GM19238 (cell line): ENCODE measurements around the gene ALDH1A1.

Source experiments
- DNase-seq: peaks from one replicate; pipeline ENCODE4 v3.0.0; 2011; ENCODE audit warnings: low spot score; ENCODE audit not compliant: insufficient read length

ALDH1A1 gene

GRCh38 chr9:72919246-72919945, 33.5 kb downstream of the ALDH1A1 start:
- no peak for DNase-seq

DNA sequence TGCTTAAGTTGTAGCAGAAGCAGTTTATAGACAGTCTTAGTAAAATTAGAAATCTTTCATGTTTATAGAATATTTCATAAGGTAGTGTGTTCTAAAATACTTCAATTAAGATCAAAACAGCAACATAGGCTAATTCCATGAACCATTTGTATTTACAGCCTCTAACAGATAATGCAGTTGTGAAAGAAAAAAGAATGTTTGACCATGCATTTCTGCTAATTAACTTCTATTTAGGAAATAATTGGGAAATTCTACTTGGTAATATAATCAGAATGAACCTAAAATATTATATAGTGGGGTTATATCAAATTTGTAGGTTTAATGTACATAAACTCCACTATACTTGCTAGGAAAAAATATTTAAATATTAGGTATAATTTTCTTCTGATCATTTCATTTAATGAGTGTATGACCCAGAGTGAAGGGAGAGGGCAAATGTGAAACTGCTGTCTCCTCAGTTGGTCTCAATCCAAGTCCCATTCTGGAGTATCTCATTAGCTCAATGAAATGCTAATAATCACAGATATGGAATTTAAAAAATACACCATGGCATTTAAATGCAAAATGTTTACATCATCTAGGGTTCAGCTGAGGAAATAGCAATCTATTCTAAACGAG, 34.9 kb downstream of the ALDH1A1 start:
- DNase-seq = no peak

DNA sequence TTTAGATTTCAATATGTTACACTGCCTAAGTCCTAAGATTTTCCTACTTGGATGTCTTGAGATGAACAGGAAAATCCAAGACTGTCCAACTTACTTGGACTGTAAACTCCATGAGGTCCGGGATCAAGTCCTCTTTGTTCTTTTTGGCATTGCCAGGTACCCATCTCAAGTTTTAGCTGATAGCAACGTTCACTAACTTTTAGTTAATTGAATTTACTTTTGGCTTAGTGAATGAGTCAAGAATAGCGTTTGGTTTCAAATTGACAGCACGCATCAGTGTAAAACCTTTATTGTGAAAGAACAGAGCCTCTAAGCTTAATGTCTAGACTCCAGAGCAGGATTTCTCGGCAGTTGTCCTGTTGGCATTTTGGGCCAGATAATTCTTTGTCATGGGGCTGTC, 37.2 kb downstream of the ALDH1A1 start:
- DNase-seq = no peak

GRCh38 chr9:72914750-72915149, 38.1 kb downstream of the ALDH1A1 start:
- no peak for DNase-seq

- no peak for DNase-seq
Observed at GRCh38 chr9:72913382-72914009, 39.4 kb downstream of the ALDH1A1 start.

- no peak for DNase-seq
Observed at GRCh38 chr9:72912476-72913381, 40.1 kb downstream of the ALDH1A1 start.

DNA sequence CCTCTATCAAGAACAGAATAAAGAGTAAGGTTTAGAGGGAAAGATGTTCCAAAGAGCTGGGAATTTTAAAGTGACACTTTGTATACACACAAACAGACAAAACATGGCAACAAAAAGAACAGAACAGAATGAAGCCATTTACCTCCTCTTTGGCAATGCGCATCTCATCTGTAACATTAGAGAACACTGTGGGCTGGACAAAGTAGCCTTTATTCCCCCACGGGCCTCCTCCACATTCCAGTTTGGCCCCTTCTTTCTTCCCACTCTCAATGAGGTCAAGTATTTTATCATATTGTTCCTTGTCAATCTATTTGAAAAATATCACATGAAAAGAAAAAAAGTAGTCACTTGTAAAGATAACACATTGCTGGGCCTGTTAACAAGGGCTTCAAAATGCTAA, 41.0 kb downstream of the ALDH1A1 start:
- no peak for DNase-seq

DNA sequence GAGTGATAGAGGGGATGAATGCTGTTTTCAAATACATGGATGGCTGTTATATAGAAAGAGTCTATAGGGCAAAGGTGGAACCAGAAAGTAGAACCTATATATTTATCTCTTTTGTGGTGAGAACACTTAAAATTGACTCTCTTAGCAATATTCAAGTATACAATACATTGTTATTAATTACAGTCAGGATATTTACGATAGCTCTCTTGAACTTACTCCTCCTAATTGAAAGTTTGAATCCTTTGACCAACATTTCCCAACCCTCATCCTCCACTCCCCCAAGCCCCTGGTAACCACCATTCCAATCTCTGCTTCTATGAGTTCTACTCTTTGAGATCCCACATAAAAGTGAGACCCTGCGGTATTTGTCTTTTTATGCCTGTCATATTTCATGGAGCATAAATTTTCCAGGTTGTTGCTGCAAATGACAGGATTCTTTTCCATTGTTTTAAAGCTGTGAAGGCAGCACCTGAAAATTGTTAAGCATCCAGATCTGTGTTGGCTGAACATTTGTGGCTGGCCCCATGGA, 41.5 kb downstream of the ALDH1A1 start:
- DNase-seq = no peak

DNA sequence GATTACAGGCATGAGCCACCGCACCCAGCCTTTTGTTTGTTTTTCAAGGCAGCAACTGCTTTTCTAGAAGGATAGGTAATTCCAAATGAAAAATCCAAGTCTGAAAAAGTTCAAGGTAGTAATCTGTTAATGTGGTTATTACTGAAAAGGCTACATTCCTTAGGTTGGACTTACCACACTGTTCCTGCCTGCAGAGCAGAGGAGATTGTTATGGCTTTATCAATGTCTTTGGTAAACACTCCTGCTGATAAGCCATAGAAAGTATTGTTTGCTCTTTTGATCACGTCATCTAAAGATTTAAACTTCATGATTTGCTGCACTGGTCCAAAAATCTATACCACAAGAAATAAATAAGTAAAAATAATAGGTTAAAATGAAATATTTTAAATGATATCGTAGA, 43.4 kb downstream of the ALDH1A1 start:
- DNase-seq = no peak

DNA sequence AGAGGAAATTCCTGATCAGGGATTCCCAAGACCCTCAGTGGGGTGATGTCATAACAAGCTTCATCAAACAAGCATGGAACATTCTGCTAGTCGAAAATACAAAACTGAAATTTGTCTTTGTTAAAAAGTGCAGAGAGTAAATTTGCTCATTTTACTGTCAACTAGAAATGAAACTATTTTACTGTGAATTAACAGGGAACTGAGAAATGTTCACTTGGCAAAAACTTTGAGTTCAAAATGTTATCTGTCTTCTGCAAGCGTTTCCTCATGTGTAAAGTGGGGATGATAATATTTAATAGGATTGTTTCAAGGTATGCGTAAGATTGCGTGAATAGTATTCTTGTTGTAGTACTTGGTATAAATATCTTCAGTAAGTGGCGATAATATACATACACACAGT, 45.4 kb downstream of the ALDH1A1 start:
- DNase-seq = no peak

DNA sequence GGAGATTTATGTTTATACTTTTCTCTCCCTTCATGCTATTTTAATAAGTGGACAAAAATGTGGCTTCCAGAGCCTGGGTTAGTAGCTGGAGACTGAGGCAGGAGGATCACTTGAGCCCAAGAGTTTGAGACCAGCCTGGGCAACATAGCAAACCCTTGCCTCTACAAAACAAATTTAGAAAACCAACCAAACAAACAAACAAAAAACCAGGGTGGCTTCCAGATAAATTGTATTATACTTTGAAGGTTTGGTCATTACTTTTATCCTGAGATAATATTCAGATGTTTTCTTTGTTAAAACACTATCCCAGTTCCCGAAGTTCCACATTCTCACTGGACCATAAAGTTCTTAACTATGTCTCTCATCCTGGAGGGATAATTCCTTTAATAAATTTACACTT, 46.0 kb downstream of the ALDH1A1 start:
- no peak for DNase-seq

- no peak for DNase-seq
Observed at GRCh38 chr9:72905514-72906480, 47.1 kb downstream of the ALDH1A1 start.

- DNase-seq = no peak
Observed at GRCh38 chr9:72904267-72905093, 48.4 kb downstream of the ALDH1A1 start.

DNA sequence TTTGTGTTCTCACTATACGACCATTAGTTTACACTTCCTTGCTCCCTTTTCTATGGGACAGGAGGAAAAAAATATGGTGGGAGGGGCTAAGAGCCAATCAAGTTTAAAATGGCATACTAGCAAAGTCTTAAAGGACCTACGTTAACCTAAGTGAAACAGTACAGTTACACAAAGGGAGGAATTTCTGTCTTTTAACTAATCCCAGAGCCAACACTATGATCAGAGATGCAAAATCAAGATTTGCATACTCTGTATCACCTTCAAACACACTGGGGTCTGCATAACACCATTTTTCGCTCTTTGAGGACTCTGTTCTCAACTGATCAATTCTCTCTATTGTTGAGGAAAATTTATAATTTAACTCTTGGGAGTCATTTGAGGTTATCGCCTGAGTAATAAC, 49.8 kb downstream of the ALDH1A1 start:
- DNase-seq = no peak

DNA sequence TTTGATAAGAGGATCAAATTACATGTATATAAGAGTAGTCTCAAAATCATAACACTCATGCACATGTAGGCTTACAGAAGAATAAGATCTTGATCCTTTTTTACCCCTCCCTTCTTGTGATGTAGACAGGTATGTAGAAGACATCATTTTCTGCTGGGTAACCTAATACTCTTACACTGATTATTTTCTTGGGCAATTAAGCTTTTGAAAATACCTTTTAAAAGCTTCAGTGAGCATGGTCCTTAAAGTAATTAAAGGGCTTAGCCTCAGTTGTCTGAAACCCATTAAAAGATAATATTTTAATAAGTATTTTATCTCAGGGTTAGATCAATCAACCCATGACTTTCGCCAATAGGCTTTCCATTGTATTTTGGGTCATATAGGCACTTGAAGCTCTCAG, 50.6 kb downstream of the ALDH1A1 start:
- DNase-seq = no peak

GRCh38 chr9:72899734-72900477, 52.9 kb downstream of the ALDH1A1 start:
- DNase-seq = no peak

DNA sequence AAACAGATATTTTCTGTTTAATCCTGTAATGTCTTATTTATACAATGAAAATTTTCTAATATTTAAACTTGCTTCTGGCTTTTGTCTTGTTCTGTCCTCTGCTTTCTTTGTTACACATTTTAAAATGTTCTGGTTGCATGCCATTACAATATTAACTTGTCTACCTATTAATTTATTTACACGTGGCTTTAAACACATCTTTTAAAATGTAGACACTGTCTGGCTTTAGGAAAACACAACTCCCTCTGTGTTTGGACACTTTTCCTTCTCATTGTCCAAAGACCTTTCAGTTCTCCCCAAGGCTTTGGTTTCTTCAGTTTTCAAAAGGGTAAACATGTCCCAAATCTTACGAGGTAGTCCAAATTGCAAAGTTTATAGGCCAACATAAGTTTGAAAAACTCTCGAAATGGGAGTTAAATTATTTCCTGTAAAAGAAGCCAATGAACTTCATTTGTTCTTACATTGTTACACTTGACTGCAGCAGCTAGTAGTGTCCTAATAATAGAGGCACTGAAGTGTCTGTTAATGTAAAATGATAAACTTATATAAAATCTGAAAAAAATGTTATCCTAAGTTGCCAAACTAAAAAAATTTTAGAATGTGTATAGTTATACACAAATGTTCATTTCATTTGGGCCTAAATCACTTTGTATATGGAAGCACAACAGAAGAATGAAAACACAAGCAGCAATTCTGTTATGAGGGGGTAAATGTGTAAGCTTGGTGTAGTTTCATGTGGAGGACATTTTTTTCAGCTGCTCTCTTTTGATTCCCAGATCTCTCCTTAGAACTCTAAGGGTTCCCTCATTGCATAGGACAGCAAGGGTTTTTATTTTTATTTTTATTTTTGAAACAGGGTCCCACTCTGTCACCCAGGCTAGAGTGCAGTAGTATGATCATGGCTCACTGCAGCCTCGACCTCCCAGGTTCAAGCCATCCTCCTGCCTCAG, 53.8 kb downstream of the ALDH1A1 start:
- no peak for DNase-seq

DNA sequence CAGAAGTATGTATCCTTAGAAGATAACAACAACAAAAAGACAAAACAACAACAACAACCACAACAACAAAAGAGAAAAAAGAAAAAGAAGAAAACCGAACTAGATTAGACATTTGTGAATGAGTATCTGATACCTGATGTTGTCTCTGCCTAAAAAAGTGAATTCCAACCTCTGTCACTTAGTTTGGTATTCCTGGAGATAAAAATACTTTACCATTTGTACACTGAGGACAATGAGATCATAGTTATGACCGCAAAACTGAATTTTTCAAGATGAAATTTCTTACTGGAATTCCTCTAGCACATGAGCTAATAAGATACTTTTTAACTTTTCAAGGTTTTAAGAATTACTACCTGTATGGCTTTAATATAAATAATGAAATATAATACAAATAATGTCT, 54.5 kb downstream of the ALDH1A1 start:
- DNase-seq = no peak
